Epidermal melanocyte (primary cell): ENCODE results near the gene MRPL28.
"Not testable (repeated sequence)": the region's sequence is repeated elsewhere in the genome, so short reads cannot be mapped to it uniquely, and the experiment has no call there.

Experiments
- DNase-seq: peaks from one replicate; pipeline ENCODE4 v3.0.0; 2011; ENCODE audit warnings: low spot score; ENCODE audit not compliant: insufficient read length

Gene MRPL28

GRCh38 chr16:373848-374615, 3.7 kb upstream of the MRPL28 start:
- DNase-seq = peak; percentile 5

DNA sequence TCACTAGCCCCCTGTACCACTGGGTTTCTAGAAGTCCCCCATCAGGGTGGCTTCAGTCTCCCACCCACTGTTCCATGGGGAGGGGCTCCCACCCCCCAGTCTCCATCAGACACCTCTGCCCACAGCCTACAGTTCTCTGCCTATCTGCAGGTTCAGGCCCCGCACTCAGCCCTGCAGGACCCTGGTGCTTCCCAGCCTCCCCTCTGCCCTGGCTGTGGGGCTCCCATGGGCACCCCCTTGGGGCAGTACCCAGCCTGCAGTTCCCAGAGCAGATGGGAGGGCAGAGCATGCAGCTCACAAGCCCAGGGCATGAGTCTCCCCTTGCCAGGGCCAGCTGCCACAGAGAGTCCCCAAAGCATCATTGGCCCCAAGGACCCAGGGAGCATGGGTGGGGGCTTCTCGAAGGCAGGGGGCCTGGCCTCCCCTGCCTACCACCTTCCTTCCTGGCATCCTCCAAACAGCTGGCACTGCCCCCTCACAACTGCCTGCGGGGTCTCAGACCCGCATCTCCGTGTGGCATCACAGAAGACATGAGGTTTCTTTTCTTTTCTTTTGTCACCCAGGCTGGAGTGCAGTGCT, 2.8 kb upstream of the MRPL28 start:
- no peak for DNase-seq

DNA sequence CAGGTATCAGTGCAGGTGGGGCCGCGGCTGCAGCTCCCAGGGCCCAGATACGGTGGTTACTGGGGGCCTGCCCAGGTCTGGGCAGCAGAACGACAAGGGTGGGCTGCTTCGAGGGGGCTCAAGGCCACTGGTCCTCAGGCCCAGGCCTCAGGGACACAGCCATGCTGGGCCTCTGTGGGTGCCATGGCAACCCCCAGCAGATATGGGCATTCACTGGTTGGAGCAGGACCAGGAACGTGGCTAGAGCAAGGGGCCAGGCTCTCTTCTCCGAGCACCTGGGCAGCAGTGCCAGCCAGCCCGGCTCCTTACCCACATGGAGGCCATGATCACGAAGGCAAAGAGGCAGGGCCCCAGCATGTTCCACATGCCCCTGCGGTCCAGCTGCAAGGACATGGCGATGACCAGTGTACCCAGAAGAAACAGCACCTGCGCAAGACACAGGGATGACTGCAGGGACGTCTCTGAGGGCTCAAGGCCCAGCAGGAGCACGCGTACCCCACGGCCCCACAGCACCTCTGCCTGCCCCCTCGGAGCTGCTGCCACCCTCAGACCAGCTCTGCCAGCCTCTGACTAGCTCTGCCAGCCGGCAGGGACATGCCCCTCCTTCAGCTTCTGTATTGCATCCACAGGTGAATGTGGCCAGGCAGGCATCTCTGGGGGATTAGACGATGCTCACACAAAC, 2.1 kb upstream of the MRPL28 start:
- DNase-seq = no peak

DNA sequence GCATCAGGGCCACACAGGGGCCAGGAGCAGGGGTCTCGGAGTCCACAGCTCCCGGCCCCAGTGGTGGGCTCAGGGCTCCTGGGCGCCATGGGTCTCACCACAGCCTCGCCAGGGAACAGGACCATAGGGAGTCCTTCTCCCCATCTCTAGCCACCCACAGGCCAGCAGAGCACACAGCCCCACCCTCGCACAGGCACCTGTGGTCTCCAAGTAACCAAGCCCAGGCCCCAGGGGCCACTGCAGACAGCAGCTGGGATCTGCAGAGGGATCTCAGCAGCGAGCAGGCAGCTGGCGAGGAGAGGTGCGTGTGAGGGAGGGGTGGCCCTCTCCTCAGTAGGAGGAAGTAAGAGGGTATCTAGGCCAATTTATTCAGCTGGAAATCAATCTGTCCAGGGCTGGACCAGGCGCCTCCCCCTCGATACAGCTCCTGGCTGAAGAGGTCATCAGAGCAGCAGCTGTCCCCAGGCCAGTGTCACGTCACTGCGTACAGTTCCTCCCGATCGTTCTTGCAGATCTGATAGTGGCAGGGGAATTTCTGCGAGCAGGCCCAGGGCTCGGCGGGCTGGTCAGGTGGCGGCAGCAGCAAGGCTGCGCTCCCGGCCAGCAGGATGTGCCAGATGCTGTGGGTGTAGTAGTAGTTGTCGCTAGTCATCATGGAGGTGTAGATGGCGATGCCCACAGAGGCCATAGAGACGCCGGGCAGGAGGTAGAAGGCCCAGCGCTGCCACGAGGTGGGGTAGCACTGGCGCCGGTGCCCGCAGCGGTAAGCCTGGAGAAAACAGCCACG, 1.4 kb upstream of the MRPL28 start:
- peak; percentile 12 for DNase-seq

- DNase-seq = peak; percentile 15
Observed at GRCh38 chr16:370979-371514, 709 bp upstream of the MRPL28 start.

DNA sequence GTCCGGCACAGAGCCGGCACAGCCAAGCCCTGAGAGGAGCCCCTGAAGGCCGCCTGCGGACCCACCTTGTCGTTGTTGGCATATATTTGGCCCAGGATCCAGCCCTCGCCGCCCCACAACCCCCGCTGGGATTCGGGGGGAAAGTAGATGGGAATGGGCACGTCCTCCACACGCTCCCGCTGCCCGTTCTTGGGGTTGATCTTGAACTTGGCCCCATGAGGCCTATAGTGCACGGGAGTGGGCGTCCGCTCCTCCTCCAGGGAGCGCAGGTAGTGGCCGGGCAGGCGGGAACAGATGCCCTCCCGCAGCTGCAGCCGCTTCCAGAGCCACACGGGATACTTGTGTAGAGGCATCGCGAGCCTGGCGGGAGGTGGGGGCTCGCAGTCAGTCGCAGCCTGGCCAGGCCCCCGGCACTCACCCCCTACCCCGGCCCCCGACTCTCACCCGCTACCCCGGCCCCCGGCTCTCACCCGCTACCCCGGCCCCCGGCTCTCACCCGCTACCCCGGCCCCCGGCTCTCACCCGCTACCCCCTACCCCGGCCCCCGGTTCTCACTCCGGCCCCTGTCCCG, 387 bp downstream of the MRPL28 start:
- peak; percentile 16 for DNase-seq

DNA sequence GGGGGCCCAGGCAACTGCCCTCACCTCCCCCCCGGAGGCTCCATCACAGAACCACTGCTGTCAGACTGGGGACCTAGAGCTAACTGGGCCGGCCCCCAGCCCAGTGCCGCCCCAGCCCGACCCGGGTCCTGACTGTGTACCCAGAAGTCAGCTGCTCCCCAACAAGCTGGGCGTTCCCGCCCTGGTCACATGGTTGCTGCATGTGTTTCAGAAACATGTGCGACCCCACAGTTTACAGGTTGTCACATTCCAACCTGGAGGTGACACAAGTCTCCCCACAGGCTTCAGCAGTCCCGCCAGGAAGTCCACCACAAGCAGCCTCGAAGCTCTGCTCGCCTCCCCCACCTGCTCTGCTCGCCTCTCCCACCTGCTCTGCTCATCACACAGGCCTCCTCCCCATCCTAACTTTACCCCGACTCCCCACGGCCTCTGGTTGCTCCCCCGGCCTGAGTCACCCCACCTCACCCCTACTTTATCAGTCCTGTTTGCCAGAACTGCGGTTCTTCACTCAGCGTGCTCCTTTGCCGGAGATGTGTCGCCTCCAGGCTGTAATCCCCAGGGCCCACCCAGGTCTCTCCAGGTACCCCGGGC, 968 bp downstream of the MRPL28 start:
- no peak for DNase-seq

DNA sequence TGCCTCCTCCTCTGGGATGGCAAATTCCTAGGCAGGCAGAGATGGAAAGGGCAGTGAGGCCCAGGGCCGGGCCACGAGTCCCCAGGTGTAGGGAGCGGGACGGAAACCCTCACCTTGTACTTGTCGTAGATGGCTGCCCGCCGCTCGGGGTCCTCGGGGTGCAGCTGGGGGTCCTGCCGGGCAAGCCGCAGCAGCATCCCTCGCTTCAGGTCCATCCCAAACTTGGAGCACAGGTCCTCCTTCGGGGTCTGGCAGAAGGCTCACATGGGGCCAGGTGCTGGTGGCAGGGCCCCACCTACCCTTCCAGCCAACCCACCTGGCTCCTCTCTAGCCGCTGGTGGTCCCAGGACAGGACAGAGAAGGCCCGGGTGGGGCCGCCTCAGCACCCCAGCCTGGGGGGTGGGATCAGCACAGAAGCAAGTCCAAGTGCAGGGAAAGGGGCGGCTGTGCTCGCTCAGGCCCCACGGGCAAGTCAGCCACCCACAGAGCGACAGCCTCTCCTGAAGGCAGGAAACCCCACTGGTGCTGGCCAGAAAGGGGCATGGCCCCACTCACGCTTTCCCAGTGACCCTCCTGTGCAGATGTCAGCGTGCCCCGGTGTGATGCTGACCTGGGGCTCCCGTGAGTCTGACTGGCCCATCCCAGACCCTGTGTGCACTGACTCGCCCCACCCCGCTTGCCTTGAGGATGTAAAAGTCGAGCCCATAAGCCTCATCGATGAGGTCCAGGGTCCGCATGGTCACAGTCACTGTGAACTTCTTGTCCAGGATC, 1.8 kb downstream of the MRPL28 start:
- peak; percentile 14 for DNase-seq

DNA sequence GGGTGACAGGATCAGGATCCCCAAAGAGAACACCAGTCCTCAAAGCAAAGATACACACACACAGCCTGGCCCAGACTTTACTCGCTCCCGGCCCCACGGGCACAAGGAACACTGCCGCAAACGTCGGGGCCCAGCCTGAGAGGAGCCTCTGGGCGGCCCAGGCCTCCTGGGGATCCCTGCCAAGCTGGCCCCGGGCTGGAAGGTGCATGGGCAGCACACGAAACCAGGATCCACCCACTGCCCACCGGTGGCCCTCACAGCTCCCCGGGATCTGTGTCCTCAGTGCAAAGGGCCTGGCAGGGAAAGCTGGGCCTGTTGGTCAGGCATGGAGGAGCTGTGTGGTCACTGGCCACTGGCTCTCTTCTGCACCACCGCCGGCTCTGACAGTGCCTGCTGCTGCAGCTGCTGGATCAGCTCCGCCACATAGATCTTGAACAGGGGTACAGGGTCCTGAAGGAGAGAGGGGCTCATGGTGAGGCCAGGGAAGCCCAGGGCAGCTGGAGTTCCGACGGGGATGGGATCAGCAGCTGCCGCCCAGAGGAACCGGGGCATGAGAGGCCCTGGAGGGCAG, 2.9 kb downstream of the MRPL28 start:
- DNase-seq = peak; percentile 13

DNA sequence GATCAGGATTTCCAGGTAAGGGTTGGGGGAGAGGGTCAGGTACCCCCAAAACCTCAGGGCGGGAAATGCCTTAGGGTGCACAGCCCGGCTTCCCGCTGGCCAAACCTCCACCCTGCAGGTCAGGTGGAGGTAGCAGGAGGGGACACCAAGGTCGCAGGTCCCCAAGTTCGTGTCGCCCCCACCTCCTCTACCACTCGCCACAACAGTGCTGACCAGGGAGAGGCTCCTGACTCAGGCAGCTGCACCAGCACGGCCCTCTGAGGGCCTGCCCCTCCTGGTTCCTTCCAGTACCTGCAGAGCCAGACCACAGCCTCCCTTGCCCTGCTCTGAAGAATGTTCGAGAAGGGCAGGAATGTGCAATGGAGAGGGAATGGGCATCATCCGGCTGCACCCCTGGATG, 3.9 kb downstream of the MRPL28 start:
- DNase-seq = no peak

GRCh38 chr16:364595-365491, 5.5 kb downstream of the MRPL28 start:
- no peak for DNase-seq

- no peak for DNase-seq
Observed at GRCh38 chr16:363766-364490, 6.4 kb downstream of the MRPL28 start.

GRCh38 chr16:363110-363765, 7.1 kb downstream of the MRPL28 start:
- no peak for DNase-seq

DNA sequence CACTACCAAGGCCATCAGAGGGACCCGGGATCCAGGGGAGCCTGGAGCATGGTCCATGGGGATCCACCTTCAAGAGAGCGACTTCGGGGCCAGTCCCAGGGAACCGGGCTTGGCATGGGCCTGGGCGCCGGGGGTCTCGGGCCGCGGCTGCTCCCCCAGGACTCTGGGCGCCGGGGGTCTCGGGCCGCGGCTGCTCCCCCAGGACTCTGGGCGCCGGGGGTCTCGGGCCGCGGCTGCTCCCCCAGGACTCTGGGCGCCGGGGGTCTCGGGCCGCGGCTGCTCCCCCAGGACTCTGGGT, 7.7 kb downstream of the MRPL28 start:
- DNase-seq = not testable (repeated sequence)

DNA sequence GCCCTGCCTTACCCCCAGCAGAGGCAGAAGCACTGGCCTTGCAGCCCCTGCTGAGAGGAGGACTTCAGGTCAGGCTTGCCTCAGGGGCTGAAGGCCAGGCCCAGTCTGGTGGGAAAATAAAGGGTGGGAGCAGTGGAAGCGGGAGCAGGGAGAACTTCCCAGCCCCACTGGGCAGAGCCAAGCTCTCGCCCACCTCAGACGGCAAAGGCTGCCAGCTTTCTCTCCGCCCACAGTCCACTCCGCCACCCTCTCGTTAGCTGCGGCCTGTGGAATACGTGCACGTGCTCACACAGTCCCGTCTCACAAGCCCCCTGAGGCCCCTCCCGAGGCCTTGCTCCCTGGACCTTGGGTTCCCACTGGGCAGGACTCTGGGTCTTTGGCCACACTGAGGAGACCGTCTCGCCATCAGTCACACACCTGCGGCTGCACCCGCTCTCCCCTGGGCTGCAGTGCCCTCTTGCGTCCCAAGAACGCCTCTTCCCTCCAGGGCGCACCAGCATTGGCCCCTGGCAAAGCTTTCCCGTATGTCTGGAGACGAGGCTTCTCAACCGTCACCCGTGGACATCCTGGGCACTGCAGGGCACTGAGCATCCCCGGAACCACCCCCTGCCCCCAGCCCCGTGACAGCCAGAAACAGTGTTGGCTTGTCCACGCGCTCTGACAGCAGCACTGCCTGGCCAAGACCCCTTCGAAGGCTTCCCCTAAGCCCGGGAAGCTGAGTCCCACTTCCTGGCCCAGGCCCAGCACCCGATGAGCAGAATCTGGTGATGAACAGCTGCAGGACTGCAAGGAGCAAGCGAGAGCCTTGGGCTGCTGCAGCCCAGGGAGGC, 8.3 kb downstream of the MRPL28 start:
- DNase-seq = peak; percentile 81

DNA sequence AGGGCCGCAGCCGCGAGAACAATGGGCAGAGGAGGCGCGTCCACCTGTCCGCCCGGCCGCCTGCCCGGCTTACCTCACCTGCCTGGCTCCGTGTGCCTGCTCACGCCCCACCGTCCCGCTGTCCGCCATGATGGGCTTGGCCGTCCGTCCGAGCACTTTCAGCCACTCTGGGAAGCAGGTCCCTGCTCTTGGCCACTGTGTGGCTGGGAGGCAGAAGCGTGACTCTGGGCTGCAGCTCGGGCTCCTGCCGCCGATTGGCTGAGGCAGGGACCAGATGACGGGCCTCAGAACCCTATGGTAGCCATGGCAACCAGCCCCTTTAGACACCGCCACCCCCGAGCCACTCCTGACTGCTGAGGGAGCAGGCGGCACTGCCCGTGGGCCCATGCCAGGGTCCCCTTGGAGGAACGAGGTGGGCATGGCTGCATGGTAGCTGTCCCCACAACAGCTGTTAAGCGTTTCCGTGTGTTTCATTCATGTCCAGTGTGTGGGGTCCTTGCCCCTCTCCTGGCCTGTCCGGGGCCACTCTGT, 8.9 kb downstream of the MRPL28 start:
- DNase-seq = no peak
